WTC11 (cell line): ENCODE data around the gene PRPF8. TPM values are rescaled to one million over a fixed set of nuclear protein-coding genes. Genes with fewer than 3 reads are reported as not detected.

Experiments used
- ATAC-seq: fragments of 200-7000 bp; cut with Tn5 transposase; 2 replicates; pipeline ENCODE4 v1.10.0; 2021; ENCODE audit warnings: mild to moderate bottlenecking, moderate library complexity
- CTCF ChIA-PET: fragments of 300-600 bp; sonication (Branson Sonifier 250); formaldehyde crosslinking; loops from one replicate; lab custom pipeline; 2021; ENCODE audit warnings: antibody characterized with exemption; lab: Charles Lee
- POLR2A ChIA-PET: fragments of 350-600 bp; sonication (Branson Sonifier 250); formaldehyde crosslinking; loops from one replicate; lab custom pipeline; 2021; ENCODE audit warnings: antibody characterized with exemption; lab: Charles Lee
- DNase-seq: peaks from one replicate; pipeline ENCODE4 v3.0.0; 2021; ENCODE audit warnings: low spot score
- H3K27ac Mint-ChIP-seq: 2 replicates; pipeline ENCODE4 v1.8.0; 2021; ENCODE audit warnings: mixed read lengths
- H3K27me3 Mint-ChIP-seq: 2 replicates; pipeline ENCODE4 v1.8.0; 2021; ENCODE audit warnings: low read depth, mild to moderate bottlenecking, moderate library complexity, mixed read lengths
- H3K36me3 Mint-ChIP-seq: 2 replicates; pipeline ENCODE4 v1.8.0; 2021; ENCODE audit warnings: mixed read lengths
- H3K4me1 Mint-ChIP-seq: 2 replicates; pipeline ENCODE4 v1.8.0; 2022; ENCODE audit warnings: mixed read lengths
- H3K4me3 Mint-ChIP-seq: 2 replicates; pipeline ENCODE4 v1.8.0; 2021; ENCODE audit warnings: mild to moderate bottlenecking, moderate library complexity, mixed read lengths
- H3K9me3 Mint-ChIP-seq: 2 replicates; pipeline ENCODE4 v1.8.0; 2021; ENCODE audit warnings: mixed read lengths
- ESRRA ChIP-seq: sonication (generic); formaldehyde crosslinking; IDR thresholded peaks from 2 replicates; pipeline ENCODE4 v1.8.1; 2022; ENCODE audit warnings: mild to moderate bottlenecking, missing genetic modification reagents, borderline replicate concordance
- ETV6 ChIP-seq: sonication (generic); formaldehyde crosslinking; IDR thresholded peaks from 2 replicates; pipeline ENCODE4 v1.8.1; 2022; ENCODE audit warnings: mild to moderate bottlenecking, missing genetic modification reagents
- FOXK1 ChIP-seq: sonication (generic); formaldehyde crosslinking; IDR thresholded peaks from 2 replicates; pipeline ENCODE4 v1.8.0; 2022; ENCODE audit warnings: mild to moderate bottlenecking, moderate library complexity, missing genetic modification reagents
- GABPB1 ChIP-seq: sonication (generic); formaldehyde crosslinking; IDR thresholded peaks from 2 replicates; pipeline ENCODE4 v1.8.1; 2023; ENCODE audit warnings: mild to moderate bottlenecking, missing genetic modification reagents
- MAX ChIP-seq: sonication (generic); formaldehyde crosslinking; IDR thresholded peaks from 2 replicates; pipeline ENCODE4 v1.8.0; 2022; ENCODE audit warnings: mild to moderate bottlenecking, missing genetic modification reagents
- NFE2L1 ChIP-seq: sonication (generic); formaldehyde crosslinking; IDR thresholded peaks from 2 replicates; pipeline ENCODE4 v1.8.1; 2023; ENCODE audit warnings: missing genetic modification reagents
- NFYB ChIP-seq: sonication (generic); formaldehyde crosslinking; conservative IDR thresholded peaks from 2 replicates; pipeline ENCODE4 v1.8.0; 2022; ENCODE audit warnings: low read depth, missing genetic modification reagents
- NR2C2 ChIP-seq: sonication (generic); formaldehyde crosslinking; IDR thresholded peaks from 2 replicates; pipeline ENCODE4 v1.8.0; 2022; ENCODE audit warnings: mild to moderate bottlenecking, missing genetic modification reagents
- SP1 ChIP-seq: sonication (generic); formaldehyde crosslinking; conservative IDR thresholded peaks from 2 replicates; pipeline ENCODE4 v1.8.1; 2022; ENCODE audit warnings: missing genetic modification reagents
- ZNF281 ChIP-seq: sonication (generic); formaldehyde crosslinking; IDR thresholded peaks from 2 replicates; pipeline ENCODE4 v1.8.0; 2023; ENCODE audit warnings: mild to moderate bottlenecking, missing genetic modification reagents
- ZNF423 ChIP-seq: fragments of 250-450 bp; sonication (Bioruptor Pico); IDR thresholded peaks from 2 replicates; pipeline ENCODE4 v2.1.2; 2022; ENCODE audit warnings: mild to moderate bottlenecking, moderate library complexity
- total RNA-seq: library from RNA; stranded (reverse); gene quantifications from 3 replicates; pipeline ENCODE4 v1.2.3, GENCODE V29; 2021
- TF ChIP-seq, protein P1 (sequence below): fragments of 250-450 bp; sonication (Bioruptor Pico); IDR thresholded peaks from 2 replicates; pipeline ENCODE4 v1.9.0; 2021; ENCODE audit warnings: mild to moderate bottlenecking
- TF ChIP-seq, protein P2 (sequence below): sonication (generic); formaldehyde crosslinking; IDR thresholded peaks from 2 replicates; pipeline ENCODE4 v1.8.1; 2023; ENCODE audit warnings: mild to moderate bottlenecking, missing genetic modification reagents, moderate library complexity
- TF ChIP-seq, protein P3 (sequence below): sonication (generic); formaldehyde crosslinking; IDR thresholded peaks from 2 replicates; pipeline ENCODE4 v1.8.0; 2022; ENCODE audit warnings: mild to moderate bottlenecking, missing genetic modification reagents
- TF ChIP-seq, protein P4 (sequence below): sonication (generic); formaldehyde crosslinking; IDR thresholded peaks from 2 replicates; pipeline ENCODE4 v1.8.1; 2023; ENCODE audit warnings: mild to moderate bottlenecking, moderate library complexity, missing genetic modification reagents
- TF ChIP-seq, protein P5 (sequence below): sonication (generic); formaldehyde crosslinking; IDR thresholded peaks from 2 replicates; pipeline ENCODE4 v1.8.0; 2023; ENCODE audit warnings: missing genetic modification reagents, mild to moderate bottlenecking, borderline replicate concordance

PRPF8 gene
- total RNA-seq, 1 experiment from 2014 or later, result 388 TPM

GRCh38 chr17:1716912-1717695 is 32.4 kb upstream of the PRPF8 start:
- no peaks in the 10 kb centered on the region for H3K9me3 Mint-ChIP-seq
- peak; percentile 92 for DNase-seq
- ChIA-PET CTCF (interaction anchor here (0.6 to 5.7 kb wide), 28 partner anchors 9 to 528 kb away, joined by 3 to 64 read pairs (median 4); partner anchors contain the start of genes HIC1, RILP, RTN4RL1 and SERPINF1), POLR2A (interaction anchor here (0.5 to 2.2 kb wide), 24 partner anchors 8 to 766 kb away, joined by 3 to 17 read pairs (median 3); partner anchors contain the start of genes RILP, SCARF1, SERPINF1 and SMYD4)
- peak overlapping the region; percentile 93 for H3K4me3 Mint-ChIP-seq
- TF ChIP-seq NFE2L1, result peak; percentile 98
- peak; percentile 68 for TF ChIP-seq NFYB (CRISPR knock-in tag)
- TF ChIP-seq MAX (CRISPR knock-in tag), result peak; percentile 63; the same call in 1 of the 2 replicates
- TF ChIP-seq, protein P1, sequence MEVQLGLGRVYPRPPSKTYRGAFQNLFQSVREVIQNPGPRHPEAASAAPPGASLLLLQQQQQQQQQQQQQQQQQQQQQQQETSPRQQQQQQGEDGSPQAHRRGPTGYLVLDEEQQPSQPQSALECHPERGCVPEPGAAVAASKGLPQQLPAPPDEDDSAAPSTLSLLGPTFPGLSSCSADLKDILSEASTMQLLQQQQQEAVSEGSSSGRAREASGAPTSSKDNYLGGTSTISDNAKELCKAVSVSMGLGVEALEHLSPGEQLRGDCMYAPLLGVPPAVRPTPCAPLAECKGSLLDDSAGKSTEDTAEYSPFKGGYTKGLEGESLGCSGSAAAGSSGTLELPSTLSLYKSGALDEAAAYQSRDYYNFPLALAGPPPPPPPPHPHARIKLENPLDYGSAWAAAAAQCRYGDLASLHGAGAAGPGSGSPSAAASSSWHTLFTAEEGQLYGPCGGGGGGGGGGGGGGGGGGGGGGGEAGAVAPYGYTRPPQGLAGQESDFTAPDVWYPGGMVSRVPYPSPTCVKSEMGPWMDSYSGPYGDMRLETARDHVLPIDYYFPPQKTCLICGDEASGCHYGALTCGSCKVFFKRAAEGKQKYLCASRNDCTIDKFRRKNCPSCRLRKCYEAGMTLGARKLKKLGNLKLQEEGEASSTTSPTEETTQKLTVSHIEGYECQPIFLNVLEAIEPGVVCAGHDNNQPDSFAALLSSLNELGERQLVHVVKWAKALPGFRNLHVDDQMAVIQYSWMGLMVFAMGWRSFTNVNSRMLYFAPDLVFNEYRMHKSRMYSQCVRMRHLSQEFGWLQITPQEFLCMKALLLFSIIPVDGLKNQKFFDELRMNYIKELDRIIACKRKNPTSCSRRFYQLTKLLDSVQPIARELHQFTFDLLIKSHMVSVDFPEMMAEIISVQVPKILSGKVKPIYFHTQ, result no peak
- peak; percentile 59 for TF ChIP-seq SP1 (CRISPR knock-in tag)
- TF ChIP-seq, protein P2, sequence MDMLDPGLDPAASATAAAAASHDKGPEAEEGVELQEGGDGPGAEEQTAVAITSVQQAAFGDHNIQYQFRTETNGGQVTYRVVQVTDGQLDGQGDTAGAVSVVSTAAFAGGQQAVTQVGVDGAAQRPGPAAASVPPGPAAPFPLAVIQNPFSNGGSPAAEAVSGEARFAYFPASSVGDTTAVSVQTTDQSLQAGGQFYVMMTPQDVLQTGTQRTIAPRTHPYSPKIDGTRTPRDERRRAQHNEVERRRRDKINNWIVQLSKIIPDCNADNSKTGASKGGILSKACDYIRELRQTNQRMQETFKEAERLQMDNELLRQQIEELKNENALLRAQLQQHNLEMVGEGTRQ (CRISPR knock-in tag), result peak; percentile 65
- TF ChIP-seq NR2C2 (CRISPR knock-in tag), result no peak
- TF ChIP-seq FOXK1 (CRISPR knock-in tag), result peak; percentile 72
- TF ChIP-seq, protein P3, sequence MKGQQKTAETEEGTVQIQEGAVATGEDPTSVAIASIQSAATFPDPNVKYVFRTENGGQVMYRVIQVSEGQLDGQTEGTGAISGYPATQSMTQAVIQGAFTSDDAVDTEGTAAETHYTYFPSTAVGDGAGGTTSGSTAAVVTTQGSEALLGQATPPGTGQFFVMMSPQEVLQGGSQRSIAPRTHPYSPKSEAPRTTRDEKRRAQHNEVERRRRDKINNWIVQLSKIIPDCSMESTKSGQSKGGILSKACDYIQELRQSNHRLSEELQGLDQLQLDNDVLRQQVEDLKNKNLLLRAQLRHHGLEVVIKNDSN, result peak; percentile 51; the same call in 1 of the 2 replicates
- TF ChIP-seq ETV6 (CRISPR knock-in tag), result no peak
- TF ChIP-seq, protein P4, sequence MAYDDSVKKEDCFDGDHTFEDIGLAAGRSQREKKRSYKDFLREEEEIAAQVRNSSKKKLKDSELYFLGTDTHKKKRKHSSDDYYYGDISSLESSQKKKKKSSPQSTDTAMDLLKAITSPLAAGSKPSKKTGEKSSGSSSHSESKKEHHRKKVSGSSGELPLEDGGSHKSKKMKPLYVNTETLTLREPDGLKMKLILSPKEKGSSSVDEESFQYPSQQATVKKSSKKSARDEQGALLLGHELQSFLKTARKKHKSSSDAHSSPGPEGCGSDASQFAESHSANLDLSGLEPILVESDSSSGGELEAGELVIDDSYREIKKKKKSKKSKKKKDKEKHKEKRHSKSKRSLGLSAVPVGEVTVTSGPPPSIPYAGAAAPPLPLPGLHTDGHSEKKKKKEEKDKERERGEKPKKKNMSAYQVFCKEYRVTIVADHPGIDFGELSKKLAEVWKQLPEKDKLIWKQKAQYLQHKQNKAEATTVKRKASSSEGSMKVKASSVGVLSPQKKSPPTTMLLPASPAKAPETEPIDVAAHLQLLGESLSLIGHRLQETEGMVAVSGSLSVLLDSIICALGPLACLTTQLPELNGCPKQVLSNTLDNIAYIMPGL (CRISPR knock-in tag), result no peak
- peak; percentile 31; the same call in 1 of the 2 replicates for TF ChIP-seq ZNF281 (CRISPR knock-in tag)
- TF ChIP-seq, protein P5, sequence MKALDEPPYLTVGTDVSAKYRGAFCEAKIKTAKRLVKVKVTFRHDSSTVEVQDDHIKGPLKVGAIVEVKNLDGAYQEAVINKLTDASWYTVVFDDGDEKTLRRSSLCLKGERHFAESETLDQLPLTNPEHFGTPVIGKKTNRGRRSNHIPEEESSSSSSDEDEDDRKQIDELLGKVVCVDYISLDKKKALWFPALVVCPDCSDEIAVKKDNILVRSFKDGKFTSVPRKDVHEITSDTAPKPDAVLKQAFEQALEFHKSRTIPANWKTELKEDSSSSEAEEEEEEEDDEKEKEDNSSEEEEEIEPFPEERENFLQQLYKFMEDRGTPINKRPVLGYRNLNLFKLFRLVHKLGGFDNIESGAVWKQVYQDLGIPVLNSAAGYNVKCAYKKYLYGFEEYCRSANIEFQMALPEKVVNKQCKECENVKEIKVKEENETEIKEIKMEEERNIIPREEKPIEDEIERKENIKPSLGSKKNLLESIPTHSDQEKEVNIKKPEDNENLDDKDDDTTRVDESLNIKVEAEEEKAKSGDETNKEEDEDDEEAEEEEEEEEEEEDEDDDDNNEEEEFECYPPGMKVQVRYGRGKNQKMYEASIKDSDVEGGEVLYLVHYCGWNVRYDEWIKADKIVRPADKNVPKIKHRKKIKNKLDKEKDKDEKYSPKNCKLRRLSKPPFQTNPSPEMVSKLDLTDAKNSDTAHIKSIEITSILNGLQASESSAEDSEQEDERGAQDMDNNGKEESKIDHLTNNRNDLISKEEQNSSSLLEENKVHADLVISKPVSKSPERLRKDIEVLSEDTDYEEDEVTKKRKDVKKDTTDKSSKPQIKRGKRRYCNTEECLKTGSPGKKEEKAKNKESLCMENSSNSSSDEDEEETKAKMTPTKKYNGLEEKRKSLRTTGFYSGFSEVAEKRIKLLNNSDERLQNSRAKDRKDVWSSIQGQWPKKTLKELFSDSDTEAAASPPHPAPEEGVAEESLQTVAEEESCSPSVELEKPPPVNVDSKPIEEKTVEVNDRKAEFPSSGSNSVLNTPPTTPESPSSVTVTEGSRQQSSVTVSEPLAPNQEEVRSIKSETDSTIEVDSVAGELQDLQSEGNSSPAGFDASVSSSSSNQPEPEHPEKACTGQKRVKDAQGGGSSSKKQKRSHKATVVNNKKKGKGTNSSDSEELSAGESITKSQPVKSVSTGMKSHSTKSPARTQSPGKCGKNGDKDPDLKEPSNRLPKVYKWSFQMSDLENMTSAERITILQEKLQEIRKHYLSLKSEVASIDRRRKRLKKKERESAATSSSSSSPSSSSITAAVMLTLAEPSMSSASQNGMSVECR (CRISPR knock-in tag), result 0 out of 2 replicates have a peak, but pooled peaks have one; percentile 13
- no peak for TF ChIP-seq ZNF423 (CRISPR knock-in tag)
- TF ChIP-seq GABPB1 (CRISPR knock-in tag), result 0 out of 2 replicates have a peak, but pooled peaks have one; percentile 38
- TF ChIP-seq ESRRA (CRISPR knock-in tag), result no peak
- H3K27me3 Mint-ChIP-seq, result no peaks in the 10 kb centered on the region
- peak; percentile 58 for ATAC-seq
- peaks cover 22% of the 10 kb centered on the region for H3K4me1 Mint-ChIP-seq
- peak overlapping the region; percentile 99 for H3K27ac Mint-ChIP-seq
- H3K36me3 Mint-ChIP-seq, result no peaks in the 10 kb centered on the region
